Putamen (tissue), 1 donor: ENCODE measurements around the gene GHRHR.
A peak's percentile ranks its signal among the peaks of the same experiment; 100 is the strongest.

Experiments used
- DNase-seq: peaks from one replicate; pipeline ENCODE4 v3.0.0-alpha.2; 2016; ENCODE audit warnings: low spot score

GHRHR gene

GRCh38 chr7:30928254-30928872 lies 35.4 kb upstream of the GHRHR start:
- DNase-seq, result no peak

DNA sequence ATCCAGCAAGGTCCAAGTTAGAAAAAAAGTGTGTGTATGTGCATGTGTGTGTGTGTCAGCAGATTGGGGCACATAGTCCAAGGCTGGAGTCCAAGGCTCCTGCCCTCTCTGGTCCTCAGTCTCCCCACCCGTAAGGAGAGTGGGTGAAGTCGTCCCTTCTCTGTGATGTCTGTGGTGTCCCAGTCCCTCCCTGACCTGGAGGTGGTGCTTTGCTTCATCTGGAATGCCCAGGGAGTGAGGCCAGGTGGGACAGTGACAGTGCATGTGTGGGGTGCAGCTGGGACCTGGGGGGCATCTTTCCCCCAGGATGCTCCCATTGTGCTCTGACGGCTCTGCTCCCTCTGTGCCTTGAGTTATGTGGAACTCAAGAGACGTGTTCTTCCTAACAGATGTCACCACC lies 34.1 kb upstream of the GHRHR start:
- DNase-seq, result no peak

DNA sequence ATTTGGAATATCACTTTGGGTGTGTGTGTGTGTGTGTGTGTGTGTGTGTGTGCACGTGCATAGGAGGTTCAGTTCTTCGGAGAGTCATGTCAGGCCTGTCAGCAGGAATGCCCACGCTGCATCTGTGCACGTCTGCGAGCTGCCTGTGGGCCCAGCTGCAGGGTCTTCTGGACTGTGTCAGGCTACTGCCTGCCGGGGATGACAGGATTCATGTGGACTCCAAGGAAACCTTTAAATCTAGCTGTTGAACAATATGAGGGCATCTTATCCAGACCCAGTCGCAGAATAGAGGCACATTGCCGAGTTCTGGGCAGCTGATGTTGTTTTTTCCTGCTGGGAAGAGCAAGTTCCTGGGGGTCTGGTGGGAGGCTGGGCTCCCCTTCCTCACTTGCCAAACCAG lies 33.1 kb upstream of the GHRHR start:
- DNase-seq, result no peak

DNA sequence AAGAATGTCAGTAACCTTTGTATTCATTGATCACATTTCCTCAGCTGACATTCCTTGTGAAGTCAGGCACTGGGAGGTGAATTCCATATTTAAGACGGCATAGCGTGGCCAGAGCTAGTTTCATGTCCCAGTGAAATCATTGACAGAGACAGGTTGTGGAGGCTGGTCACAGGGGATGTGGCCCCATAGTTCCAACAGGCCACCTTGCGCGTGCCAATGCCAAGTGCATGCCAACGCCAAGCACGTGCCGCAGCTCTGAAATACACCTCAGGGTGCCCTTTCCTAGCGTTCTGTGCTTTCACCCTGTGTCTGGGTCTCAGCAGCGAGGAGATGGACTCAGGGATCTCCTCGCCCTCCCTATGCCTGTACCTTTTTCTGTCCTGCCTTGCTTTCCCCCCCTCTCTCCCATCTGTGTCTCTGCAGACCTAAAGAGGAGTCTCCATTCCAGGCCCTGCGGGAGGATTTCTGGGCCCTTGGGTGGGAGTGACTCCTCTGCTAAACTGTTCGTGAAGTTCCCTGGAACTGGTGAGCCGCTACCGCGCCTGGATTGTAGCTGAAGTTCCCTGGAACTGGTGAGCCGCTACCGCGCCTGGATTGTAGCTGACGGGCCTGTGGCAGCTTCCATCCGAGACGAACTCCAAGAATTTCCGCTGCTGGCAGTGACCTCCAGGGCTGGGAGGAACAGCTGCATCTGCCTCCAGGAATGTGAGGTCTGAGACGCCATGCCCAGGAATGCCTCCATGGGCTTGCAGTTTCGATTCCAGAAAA lies 32.4 kb upstream of the GHRHR start:
- DNase-seq, result no peak

DNA sequence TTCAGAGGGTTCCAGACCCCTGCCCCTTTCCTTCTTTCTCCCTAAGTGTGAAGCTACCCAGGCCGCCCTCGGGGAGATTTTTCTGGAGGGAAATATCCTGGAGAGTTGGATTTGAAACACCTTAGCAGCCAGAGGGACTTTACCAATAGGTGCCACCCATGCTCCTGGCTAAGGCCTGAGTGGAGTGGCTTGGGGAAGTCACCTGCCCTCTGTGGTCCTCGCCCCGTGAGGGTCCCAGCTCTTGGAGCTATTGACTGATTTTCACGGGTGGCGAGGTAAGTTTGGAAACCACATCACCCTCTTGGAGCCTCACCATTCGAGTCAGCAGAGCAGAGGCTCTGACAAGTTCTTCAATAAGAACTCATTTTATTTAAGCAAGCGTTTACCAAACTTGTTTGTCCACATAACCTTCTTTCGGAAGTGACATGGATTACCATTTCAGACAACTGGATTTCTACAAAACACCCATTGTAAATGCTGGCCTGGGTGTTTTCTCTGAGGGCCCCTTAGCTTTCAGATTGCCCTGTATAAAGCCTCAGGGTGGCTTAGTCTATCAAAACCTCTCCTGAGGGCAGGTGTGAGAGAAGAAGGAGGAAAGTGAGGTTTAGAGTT lies 31.7 kb upstream of the GHRHR start:
- DNase-seq, result no peak

GRCh38 chr7:30932562-30932961 lies 31.2 kb upstream of the GHRHR start:
- no peak for DNase-seq

- no peak for DNase-seq
Observed at GRCh38 chr7:30933124-30933974, 30.4 kb upstream of the GHRHR start.

GRCh38 chr7:30934225-30934624 lies 29.5 kb upstream of the GHRHR start:
- no peak for DNase-seq

DNA sequence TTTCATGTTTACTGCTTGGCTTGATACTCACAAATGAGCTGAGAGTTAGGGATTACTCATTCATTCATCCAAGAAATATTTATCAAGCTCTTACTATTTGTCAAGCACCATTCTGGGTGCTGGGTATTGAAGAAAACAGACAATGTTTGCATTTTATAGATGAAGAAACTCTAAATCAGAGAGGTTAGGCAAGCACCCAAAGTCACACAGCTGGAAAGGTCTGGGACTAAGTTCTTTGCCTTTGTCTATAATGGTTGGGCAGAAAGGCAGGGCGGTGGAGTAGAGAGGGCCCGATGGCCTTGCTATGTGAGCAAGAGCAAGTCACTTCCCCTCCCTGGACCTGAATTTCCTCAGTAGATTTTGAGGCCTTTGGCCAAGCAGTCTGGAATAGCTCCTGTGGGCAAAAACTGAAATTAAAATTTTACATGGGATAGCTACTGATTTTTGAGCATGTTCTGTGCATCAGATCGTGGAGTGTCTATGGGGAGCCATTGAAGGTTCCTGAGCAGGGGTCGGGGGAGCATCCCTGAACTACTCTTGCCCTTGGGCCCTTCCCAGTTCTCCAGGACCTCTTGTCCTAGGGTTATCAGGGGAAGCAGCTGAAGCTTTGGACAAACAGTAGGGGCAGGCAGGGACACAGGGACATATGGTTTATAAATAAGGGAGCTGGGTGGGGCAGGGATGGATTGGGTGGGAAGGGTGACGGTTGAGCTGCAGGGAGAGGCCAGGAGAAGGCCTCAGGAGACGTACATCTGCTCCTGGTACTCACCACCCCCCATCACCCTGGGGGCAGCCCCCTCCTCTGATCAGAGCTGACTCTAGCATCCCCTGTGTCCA lies 28.8 kb upstream of the GHRHR start:
- no peak for DNase-seq

GRCh38 chr7:30935569-30935877 lies 28.2 kb upstream of the GHRHR start:
- no peak for DNase-seq

GRCh38 chr7:30936650-30937245 lies 27.0 kb upstream of the GHRHR start:
- no peak for DNase-seq

DNA sequence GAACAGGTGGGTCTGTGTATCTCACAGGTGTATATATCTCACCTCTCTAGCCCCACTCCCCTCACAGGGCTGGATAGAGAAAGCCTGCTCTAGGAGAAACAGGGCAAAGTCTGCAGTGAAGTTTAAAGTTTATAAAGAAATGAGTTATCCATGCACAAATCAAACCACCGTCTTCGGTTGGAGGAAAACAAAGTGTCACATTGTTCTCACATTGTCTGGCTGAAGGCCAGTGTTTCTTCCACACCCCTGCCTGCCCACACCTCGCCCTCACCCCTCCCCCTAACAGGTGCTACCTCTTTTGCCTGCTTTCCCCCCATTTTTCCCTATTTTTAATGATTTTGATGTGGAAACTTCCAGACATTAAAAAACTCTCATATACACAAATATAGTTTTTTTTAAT lies 26.3 kb upstream of the GHRHR start:
- DNase-seq, result no peak

GRCh38 chr7:30938435-30939316 lies 25.1 kb upstream of the GHRHR start:
- peak; percentile 39 for DNase-seq

DNA sequence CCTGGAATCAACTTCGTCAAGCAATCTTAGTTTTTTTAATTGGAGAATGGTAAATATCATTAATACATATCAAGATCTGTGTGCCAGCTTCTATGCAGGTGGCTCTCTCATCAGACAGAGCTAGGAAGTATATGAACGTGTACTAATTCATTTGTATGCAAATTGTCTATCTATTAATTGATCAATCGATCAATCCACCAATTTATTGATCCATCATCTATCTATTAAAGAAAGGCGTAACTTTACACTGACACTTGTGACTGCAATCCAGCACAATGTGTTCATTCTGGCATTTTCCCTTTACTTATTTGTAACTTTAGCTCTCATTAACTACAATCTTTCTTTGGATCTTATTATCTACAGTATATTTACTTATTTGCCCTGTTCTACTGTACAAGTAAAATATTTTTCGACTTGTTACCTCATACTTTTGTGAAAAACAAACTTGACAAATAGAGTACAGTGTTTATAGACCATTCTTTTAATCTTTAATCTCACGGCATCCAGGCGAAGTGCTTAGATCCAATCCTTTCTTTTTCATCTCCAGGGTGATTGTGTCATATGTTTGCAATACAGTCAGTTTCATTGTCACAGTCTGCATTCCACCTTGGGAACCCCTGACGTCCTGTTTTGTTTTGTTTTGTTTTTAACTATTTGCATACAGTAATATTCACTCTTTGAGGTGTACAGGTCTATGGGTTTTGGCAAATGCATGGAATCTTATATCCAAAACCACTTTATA lies 22.0 kb upstream of the GHRHR start:
- DNase-seq, result no peak

GRCh38 chr7:30950197-30950596 lies 13.6 kb upstream of the GHRHR start:
- no peak for DNase-seq

GRCh38 chr7:30954914-30955313 lies 8.8 kb upstream of the GHRHR start:
- DNase-seq, result no peak

GRCh38 chr7:30956704-30957103 lies 7.0 kb upstream of the GHRHR start:
- no peak for DNase-seq

GRCh38 chr7:30965372-30965771 lies 1.6 kb downstream of the GHRHR start:
- no peak for DNase-seq

DNA sequence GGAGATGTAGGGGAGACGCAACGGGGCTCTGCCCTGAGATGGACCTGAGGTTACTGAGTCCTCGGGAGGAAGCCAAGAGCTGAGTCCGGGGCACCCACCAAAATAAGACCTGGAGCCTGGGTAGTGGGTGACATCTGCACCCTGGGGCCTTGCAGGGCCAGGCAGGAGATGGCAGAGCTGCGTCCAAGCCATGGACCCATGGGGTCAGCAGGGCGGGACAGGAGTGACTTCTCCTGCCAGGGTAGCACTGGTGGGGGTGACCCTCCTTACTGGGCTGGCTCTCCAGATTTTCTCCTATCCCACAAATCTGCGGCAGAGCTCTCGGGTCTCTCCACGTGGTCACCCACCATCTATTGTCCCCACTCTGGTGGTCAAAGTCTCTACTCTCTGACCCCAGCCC lies 2.1 kb downstream of the GHRHR start:
- DNase-seq, result no peak

DNA sequence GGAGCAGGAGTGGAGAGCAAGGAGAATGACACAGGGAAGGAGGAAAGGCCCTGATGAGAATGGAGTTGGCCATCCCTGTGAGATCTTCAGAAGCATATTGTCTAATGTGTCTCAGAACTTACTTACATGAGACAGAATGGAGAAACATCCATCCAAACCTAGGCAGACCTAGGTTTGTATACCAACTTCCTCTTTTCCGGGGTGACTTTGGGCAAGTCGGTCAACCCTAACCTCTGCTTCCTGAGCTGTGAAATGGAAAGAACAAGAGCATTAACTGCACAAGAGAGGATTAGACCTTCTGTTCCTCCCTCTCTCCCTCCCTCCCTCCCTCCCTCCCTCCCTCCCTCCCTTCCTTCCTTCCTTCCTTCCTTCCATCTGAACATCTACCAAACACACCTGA lies 4.5 kb downstream of the GHRHR start:
- DNase-seq, result no peak
